Neural progenitor cell (in vitro differentiated cells): ENCODE measurements around the gene ISY1.

Source experiments
- EZH2phosphoT487 ChIP-seq: fragments of 200-600 bp; sonication (generic); IDR thresholded peaks from 2 replicates; pipeline ENCODE4 v1.6.1; 2017; ENCODE audit warnings: antibody characterized with exemption
- TF ChIP-seq, protein P1 (sequence below): fragments of 200-600 bp; sonication (generic); IDR thresholded peaks from 2 replicates; pipeline ENCODE4 v1.5.1; 2017; ENCODE audit warnings: antibody characterized with exemption, mild to moderate bottlenecking

DNA sequence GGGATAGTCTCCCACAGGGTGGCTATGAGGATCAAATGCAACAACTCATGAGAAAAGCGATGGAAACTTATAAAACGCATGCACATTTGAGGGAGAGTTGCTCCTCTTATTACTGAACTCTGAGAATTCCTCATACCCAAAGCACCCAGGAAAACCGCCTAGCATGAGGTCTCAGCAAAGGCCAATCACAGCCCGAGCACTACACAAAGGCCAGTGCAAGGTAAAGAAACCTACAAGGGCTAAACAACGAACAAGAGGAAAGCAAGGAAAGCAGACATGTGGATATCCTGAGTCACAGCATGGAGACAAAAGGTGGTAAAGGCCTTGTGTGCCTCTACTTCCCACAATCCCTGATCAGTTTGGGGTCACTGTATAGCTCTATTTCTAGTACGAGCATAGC is 46.4 kb downstream of the ISY1 start:
- TF ChIP-seq, protein P1, sequence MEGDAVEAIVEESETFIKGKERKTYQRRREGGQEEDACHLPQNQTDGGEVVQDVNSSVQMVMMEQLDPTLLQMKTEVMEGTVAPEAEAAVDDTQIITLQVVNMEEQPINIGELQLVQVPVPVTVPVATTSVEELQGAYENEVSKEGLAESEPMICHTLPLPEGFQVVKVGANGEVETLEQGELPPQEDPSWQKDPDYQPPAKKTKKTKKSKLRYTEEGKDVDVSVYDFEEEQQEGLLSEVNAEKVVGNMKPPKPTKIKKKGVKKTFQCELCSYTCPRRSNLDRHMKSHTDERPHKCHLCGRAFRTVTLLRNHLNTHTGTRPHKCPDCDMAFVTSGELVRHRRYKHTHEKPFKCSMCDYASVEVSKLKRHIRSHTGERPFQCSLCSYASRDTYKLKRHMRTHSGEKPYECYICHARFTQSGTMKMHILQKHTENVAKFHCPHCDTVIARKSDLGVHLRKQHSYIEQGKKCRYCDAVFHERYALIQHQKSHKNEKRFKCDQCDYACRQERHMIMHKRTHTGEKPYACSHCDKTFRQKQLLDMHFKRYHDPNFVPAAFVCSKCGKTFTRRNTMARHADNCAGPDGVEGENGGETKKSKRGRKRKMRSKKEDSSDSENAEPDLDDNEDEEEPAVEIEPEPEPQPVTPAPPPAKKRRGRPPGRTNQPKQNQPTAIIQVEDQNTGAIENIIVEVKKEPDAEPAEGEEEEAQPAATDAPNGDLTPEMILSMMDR, result no peak
- TF ChIP-seq EZH2phosphoT487, result no peak
